Bronchial epithelial cell (primary cell): ENCODE data around the gene MMP20. TPM values are rescaled to one million over a fixed set of nuclear protein-coding genes. Genes with fewer than 3 reads are reported as not detected.

Experiments used
- DNase-seq: peaks from one replicate; pipeline ENCODE4 v3.0.0-alpha.2; 2010; ENCODE audit warnings: low read depth
- FAIRE-seq: peaks from 2 replicates; lab custom pipeline; 2011; peaks lifted over from hg19 to GRCh38; lab: Jason Lieb, UNC
- H3K27me3 ChIP-seq: 2 replicates; pipeline ENCODE4 v1.5.1; 2011; ENCODE audit warnings: low read length; ENCODE audit not compliant: control insufficient read depth, insufficient read depth
- H3K36me3 ChIP-seq: 2 replicates; pipeline ENCODE4 v1.5.1; 2011; ENCODE audit warnings: low read length; ENCODE audit not compliant: control insufficient read depth, insufficient read depth
- H3K4me3 ChIP-seq: 2 replicates; pipeline ENCODE4 v1.5.1; 2011; ENCODE audit warnings: mild to moderate bottlenecking, low read depth, low read length, control low read depth
- CTCF ChIP-seq: IDR thresholded peaks from 2 replicates; pipeline ENCODE4 v1.5.1; 2011; ENCODE audit warnings: mild to moderate bottlenecking, moderate library complexity, low read length, control low read depth, inconsistent platforms; ENCODE audit not compliant: insufficient read depth, severe bottlenecking
- total RNA-seq: library from RNA; depleted of rRNA; stranded (reverse); fragments of >200 nt; gene quantifications from 2 replicates; pipeline ENCODE4 v1.2.1, GENCODE V29; 2014

Gene MMP20
- total RNA-seq, 1 donor from 2014 or later: not detected

GRCh38 chr11:102661040-102661439 lies 35.9 kb upstream of the MMP20 start:
- DNase-seq (no peak), FAIRE-seq (no peak)
- H3K36me3 ChIP-seq: no peaks in the 10 kb centered on the region
- no peak overlapping the region for H3K4me3 ChIP-seq
- no peak for TF ChIP-seq CTCF
- no peaks in the 10 kb centered on the region for H3K27me3 ChIP-seq

- Histone ChIP-seq H3K27me3 (no peaks in the 10 kb centered on the region), H3K4me3 (no peak overlapping the region), H3K36me3 (no peaks in the 10 kb centered on the region)
- DNase-seq (no peak), FAIRE-seq (no peak)
- no peak for TF ChIP-seq CTCF
Measured at GRCh38 chr11:102656528-102656927, 31.4 kb upstream of the MMP20 start.

- no peak for TF ChIP-seq CTCF
- Histone ChIP-seq H3K4me3 (no peak overlapping the region), H3K27me3 (no peaks in the 10 kb centered on the region), H3K36me3 (no peaks in the 10 kb centered on the region)
- no peak for DNase-seq
- FAIRE-seq: no peak
Measured at GRCh38 chr11:102655547-102655946, 30.4 kb upstream of the MMP20 start.

- FAIRE-seq (no peak), DNase-seq (no peak)
- Histone ChIP-seq H3K27me3 (no peaks in the 10 kb centered on the region), H3K36me3 (no peaks in the 10 kb centered on the region), H3K4me3 (no peak overlapping the region)
- TF ChIP-seq CTCF: no peak
Measured at GRCh38 chr11:102654761-102655160, 29.6 kb upstream of the MMP20 start.

- peak; percentile 13 for DNase-seq
- Histone ChIP-seq H3K27me3 (no peaks in the 10 kb centered on the region), H3K4me3 (no peak overlapping the region), H3K36me3 (no peaks in the 10 kb centered on the region)
- TF ChIP-seq CTCF: no peak
- peak; percentile 94 for FAIRE-seq
Measured at GRCh38 chr11:102653744-102654291, 28.7 kb upstream of the MMP20 start.

- H3K27me3 ChIP-seq: no peaks in the 10 kb centered on the region
- DNase-seq (no peak), FAIRE-seq (no peak)
- H3K36me3 ChIP-seq: no peaks in the 10 kb centered on the region
- no peak for TF ChIP-seq CTCF
- no peak overlapping the region for H3K4me3 ChIP-seq
Measured at GRCh38 chr11:102647430-102647829, 22.3 kb upstream of the MMP20 start.
